Activated B cell treated with CpG ODN at 0.5 μM for 24 hours (primary cell): ENCODE data around the gene DOK1. TPM values are rescaled to one million over a fixed set of nuclear protein-coding genes. Genes with fewer than 3 reads are reported as not detected.

Experiments
- ATAC-seq: fragments of 200-7000 bp; cut with Tn5 transposase; one replicate; pipeline ENCODE4 v1.10.0; 2021; ENCODE audit warnings: low read depth, mild to moderate bottlenecking, moderate library complexity
- CTCF ChIA-PET: fragments of 350-600 bp; sonication (Branson Sonifier 250); formaldehyde crosslinking; loops from one replicate; lab custom pipeline; 2021; ENCODE audit warnings: antibody characterized with exemption; lab: Charles Lee
- POLR2A ChIA-PET: fragments of 350-600 bp; sonication (Branson Sonifier 250); formaldehyde crosslinking; loops from one replicate; lab custom pipeline; 2021; ENCODE audit warnings: antibody characterized with exemption; lab: Charles Lee
- DNase-seq: peaks from one replicate; pipeline ENCODE4 v3.0.0; 2022
- H3K27ac Mint-ChIP-seq: one replicate; pipeline ENCODE4 v1.8.0; 2020; ENCODE audit warnings: mixed read lengths
- H3K27me3 Mint-ChIP-seq: one replicate; pipeline ENCODE4 v1.8.0; 2021; ENCODE audit warnings: mixed read lengths
- H3K36me3 Mint-ChIP-seq: one replicate; pipeline ENCODE4 v1.8.0; 2021; ENCODE audit warnings: low read depth, mixed read lengths
- H3K4me1 Mint-ChIP-seq: one replicate; pipeline ENCODE4 v1.8.0; 2021; ENCODE audit warnings: mixed read lengths
- H3K4me3 Mint-ChIP-seq: one replicate; pipeline ENCODE4 v1.8.0; 2020; ENCODE audit warnings: mild to moderate bottlenecking, mixed read lengths
- H3K9me3 Mint-ChIP-seq: one replicate; pipeline ENCODE4 v1.8.0; 2020; ENCODE audit warnings: mixed read lengths
- CTCF ChIP-seq: fragments of 200-600 bp; IDR thresholded peaks from one replicate; pipeline ENCODE4 v1.8.0; 2022; ENCODE audit warnings: antibody characterized with exemption, mild to moderate bottlenecking
- intact Hi-C: fragments of 100-400 bp; cut with micrococcal nuclease; formaldehyde crosslinking; loops from one replicate; pipeline ENCODE4 v1.15.1; 2024
- total RNA-seq: library from RNA; stranded (reverse); gene quantifications from 2 replicates; pipeline ENCODE4 v1.2.3, GENCODE V29; 2022

The DOK1 gene
- total RNA-seq, 1 donor from 2014 or later = 33.8 TPM

- no peak overlapping the region for H3K4me3 Mint-ChIP-seq
- TF ChIP-seq CTCF = no peak
- DNase-seq (no peak), ATAC-seq (no peak)
- H3K27ac Mint-ChIP-seq = no peak overlapping the region
- no peaks in the 10 kb centered on the region for H3K36me3 Mint-ChIP-seq
- H3K4me1 Mint-ChIP-seq = peaks cover 8% of the 10 kb centered on the region
- CTCF ChIA-PET = interaction anchor here (2.3 kb wide), 1 partner anchor 52 kb away, joined by 9 read pairs; no protein-coding TSS in a partner anchor
- no peaks in the 10 kb centered on the region for H3K9me3 Mint-ChIP-seq
- POLR2A ChIA-PET = interaction anchor here (0.6 kb wide), 1 partner anchor 40 kb away, joined by 9 read pairs; no protein-coding TSS in a partner anchor
- intact Hi-C loops = no loop called here
- H3K27me3 Mint-ChIP-seq = no peaks in the 10 kb centered on the region
Measured at GRCh38 chr2:74583504-74583903, 29.0 kb downstream of the DOK1 start.

- H3K27ac Mint-ChIP-seq = no peak overlapping the region
- TF ChIP-seq CTCF = no peak
- H3K4me1 Mint-ChIP-seq = peaks cover 8% of the 10 kb centered on the region
- POLR2A ChIA-PET = interaction anchor here (0.6 to 1.8 kb wide), 4 partner anchors 55 to 614 kb away, joined by 3 to 6 read pairs (median 5); partner anchors contain the start of genes AUP1 and HTRA2
- DNase-seq = no peak
- no peak overlapping the region for H3K4me3 Mint-ChIP-seq
- no peaks in the 10 kb centered on the region for H3K36me3 Mint-ChIP-seq
- ATAC-seq = no peak
- intact Hi-C loops = no loop called here
- H3K9me3 Mint-ChIP-seq = no peaks in the 10 kb centered on the region
- CTCF ChIA-PET = interaction anchor here (2.1 to 2.3 kb wide), 2 partner anchors 10 to 53 kb away, joined by 9 to 11 read pairs; no protein-coding TSS in a partner anchor
- no peaks in the 10 kb centered on the region for H3K27me3 Mint-ChIP-seq
Measured at GRCh38 chr2:74584088-74584645, 29.6 kb downstream of the DOK1 start.

- peaks cover 8% of the 10 kb centered on the region for H3K4me1 Mint-ChIP-seq
- ChIA-PET POLR2A (interaction anchor here (0.6 to 2.9 kb wide), 5 partner anchors 55 to 386 kb away, joined by 4 to 10 read pairs (median 5); partner anchors contain the start of genes AUP1, HTRA2 and WBP1), CTCF (interaction anchor here (0.7 to 5.5 kb wide), 15 partner anchors 11 to 762 kb away, joined by 3 to 85 read pairs (median 6); partner anchors contain the start of genes CCDC142, PCGF1, TTC31 and WBP1)
- H3K27me3 Mint-ChIP-seq = no peaks in the 10 kb centered on the region
- intact Hi-C loops = loop anchor here (2.0 to 5.0 kb wide), 4 partner anchors 15 to 253 kb away; partner anchors contain the start of gene DOK1
- H3K27ac Mint-ChIP-seq = peak overlapping the region; percentile 60
- H3K9me3 Mint-ChIP-seq = no peaks in the 10 kb centered on the region
- DNase-seq = no peak
- no peaks in the 10 kb centered on the region for H3K36me3 Mint-ChIP-seq
- peak overlapping the region; percentile 4 for H3K4me3 Mint-ChIP-seq
- ATAC-seq = no peak
- TF ChIP-seq CTCF = no peak
Measured at GRCh38 chr2:74585406-74586185, 31.1 kb downstream of the DOK1 start.

GRCh38 chr2:74587664-74588277 lies 33.3 kb downstream of the DOK1 start:
- CTCF ChIA-PET = interaction anchor here (0.6 to 5.5 kb wide), 24 partner anchors 10 to 763 kb away, joined by 3 to 85 read pairs (median 6); partner anchors contain the start of genes CCDC142, INO80B, PCGF1 and TLX2
- Mint-ChIP-seq H3K27me3 (peaks cover 4% of the 10 kb centered on the region), H3K27ac (no peak overlapping the region), H3K9me3 (no peaks in the 10 kb centered on the region), H3K4me3 (no peak overlapping the region), H3K4me1 (peaks cover 8% of the 10 kb centered on the region), H3K36me3 (no peaks in the 10 kb centered on the region)
- POLR2A ChIA-PET = interaction anchor here (0.6 to 3.2 kb wide), 13 partner anchors 14 to 338 kb away, joined by 3 to 24 read pairs (median 4); partner anchors contain the start of genes AUP1, CCDC142, HTRA2 and INO80B
- intact Hi-C loops = loop anchor here (1.0 to 5.0 kb wide), 10 partner anchors 13 to 255 kb away; partner anchors contain the start of genes AUP1, C2orf81, DOK1 and HTRA2
- ATAC-seq = peak; percentile 96
- no peak for TF ChIP-seq CTCF
- peak; percentile 43 for DNase-seq
